A673 (cell line): Measurements from ENCODE around the gene ABCD1.

Experiments
- CTCF ChIP-seq: fragments of 300-800, 200-600 bp; sonication (generic); conservative IDR thresholded peaks from 2 replicates; pipeline ENCODE4 v1.5.1; 2017; ENCODE audit warnings: low read depth, mild to moderate bottlenecking, antibody characterized with exemption, low read length, moderate library complexity, mixed read lengths
- EZH2 ChIP-seq: fragments of 200-600 bp; sonication (generic); IDR thresholded peaks from 2 replicates; pipeline ENCODE4 v1.6.1; 2017; ENCODE audit warnings: borderline replicate concordance, low read depth, mild to moderate bottlenecking, mixed read lengths, antibody characterized with exemption, low read length; ENCODE audit not compliant: poor library complexity, severe bottlenecking

- no peak for TF ChIP-seq CTCF
- TF ChIP-seq EZH2 = no peak
These were observed 6.6 kb downstream of the ABCD1 start for GRCh38 chrX:153731117-153731844.
